HCT116 (cell line): ENCODE data around the gene EPHB4. TPM values are rescaled to one million over a fixed set of nuclear protein-coding genes. Genes with fewer than 3 reads are reported as not detected.

ENCODE experiments used
- ATAC-seq: fragments of 200-7000 bp; cut with Tn5 transposase; 2 replicates; pipeline ENCODE4 v1.9.1; 2020; ENCODE audit warnings: mild to moderate bottlenecking, moderate library complexity
- BruUV-seq: library from RNA; stranded (reverse); fragments of 400-500 nt; replicated peaks from 2 replicates; lab custom pipeline; 2021; lab: Mats Ljungman, UMichigan
- CTCF ChIA-PET: fragments of 300-600 bp; sonication (Branson Sonifier 250); formaldehyde crosslinking; loops from one replicate; lab custom pipeline; 2021; ENCODE audit warnings: antibody characterized with exemption; lab: Charles Lee
- POLR2A ChIA-PET: fragments of 300-600, 350-600 bp; sonication (Branson Sonifier 250); formaldehyde crosslinking; loops from one replicate; lab custom pipeline; 2021; ENCODE audit warnings: antibody characterized with exemption; lab: Charles Lee
- RAD21 ChIA-PET, 2 experiments: fragments of 300-600 bp; sonication (Branson Sonifier 250); formaldehyde crosslinking; loops; one replicate each; lab custom pipeline; 2023; ENCODE audit warnings: low total read pairs in 2 of 2; ENCODE audit not compliant: uncharacterized antibody in 2 of 2, unreplicated experiment in 2 of 2, low non-redundant PET in 1 of 2; lab: Charles Lee
- DNase-seq: peaks from one replicate; pipeline ENCODE4 v3.0.0-alpha.2; 2010; ENCODE audit warnings: low read depth, low spot score
- H2AFZ ChIP-seq: fragments of 200-600 bp; shearing (Covaris generic), sonication (generic); 2 replicates; pipeline ENCODE4 v1.6.1; 2017; ENCODE audit warnings: low read depth, mixed run types, mixed read lengths, antibody characterized with exemption, low read length; ENCODE audit not compliant: poor library complexity, severe bottlenecking
- H3K27ac ChIP-seq: 2 replicates; pipeline ENCODE4 v1.5.1; 2012; ENCODE audit warnings: low read depth, low read length
- H3K27me3 ChIP-seq: fragments of 200-600 bp; sonication (generic); 2 replicates; pipeline ENCODE4 v1.6.1; 2016; ENCODE audit warnings: mixed run types, low read length, mixed read lengths; ENCODE audit not compliant: insufficient read depth
- H3K36me3 ChIP-seq, 2 experiments: fragments of 200-500 bp in 1 of 2; fragments of 200-600 bp in 1 of 2; sonication (Bioruptor generic) in 1 of 2; sonication (generic) in 1 of 2; 2 replicates each; pipeline versions ENCODE4 v1.5.1 to v1.6.1; 2014 to 2016; ENCODE audit warnings: low read length in 2 of 2, inconsistent platforms in 1 of 2, mixed read lengths in 1 of 2, mixed run types in 1 of 2; ENCODE audit not compliant: insufficient read depth in 2 of 2, control insufficient read depth in 1 of 2
- H3K4me1 ChIP-seq, 2 experiments: fragments of 200-600 bp in 1 of 2; sonication (generic) in 1 of 2; 2 replicates each; pipeline versions ENCODE4 v1.5.1 to v1.6.1; 2012 to 2017; ENCODE audit warnings: low read length in 2 of 2, inconsistent platforms in 1 of 2, mild to moderate bottlenecking in 1 of 2, mixed read lengths in 1 of 2, mixed run types in 1 of 2, moderate library complexity in 1 of 2; ENCODE audit not compliant: insufficient read depth in 2 of 2, control insufficient read depth in 1 of 2
- H3K4me2 ChIP-seq: fragments of 200-600 bp; sonication (generic); 2 replicates; pipeline ENCODE4 v1.6.1; 2017; ENCODE audit warnings: mixed run types, low read length, mixed read lengths
- H3K4me3 ChIP-seq, 2 experiments: fragments of 200-600 bp in 1 of 2; sonication (generic) in 1 of 2; replicated peaks in 1 of 2; 2 replicates each; pipeline ENCODE4 v1.5.1; 2011 to 2016; ENCODE audit warnings: low read length in 2 of 2, control low read depth in 1 of 2, low read depth in 1 of 2, mild to moderate bottlenecking in 1 of 2, mixed read lengths in 1 of 2, mixed run types in 1 of 2
- H3K79me2 ChIP-seq: fragments of 200-600 bp; sonication (generic); 2 replicates; pipeline ENCODE4 v1.6.1; 2017; ENCODE audit warnings: mild to moderate bottlenecking, mixed run types, low read length, moderate library complexity, mixed read lengths; ENCODE audit not compliant: insufficient read depth
- H3K9ac ChIP-seq: fragments of 200-600 bp; sonication (generic); 2 replicates; pipeline ENCODE4 v1.6.1; 2016; ENCODE audit warnings: low read length, mixed read lengths
- H3K9me2 ChIP-seq: fragments of 200-600 bp; sonication (generic), shearing (Covaris generic); 2 replicates; pipeline ENCODE4 v1.6.1; 2017; ENCODE audit warnings: mixed run types, mild to moderate bottlenecking, moderate library complexity; ENCODE audit not compliant: insufficient read depth
- H3K9me3 ChIP-seq, 2 experiments: fragments of 200-500 bp in 1 of 2; fragments of 200-600 bp in 1 of 2; sonication (Bioruptor generic) in 1 of 2; sonication (generic) in 1 of 2; 2 replicates each; pipeline ENCODE4 v1.6.1; 2014 to 2017; ENCODE audit warnings: low read length in 2 of 2, mixed read lengths in 2 of 2, inconsistent platforms in 1 of 2, low read depth in 1 of 2, mild to moderate bottlenecking in 1 of 2, mixed run types in 1 of 2, moderate library complexity in 1 of 2; ENCODE audit not compliant: control insufficient read depth in 1 of 2, insufficient read depth in 1 of 2
- H4K20me1 ChIP-seq: fragments of 200-600 bp; sonication (generic), shearing (Covaris generic); 2 replicates; pipeline ENCODE4 v1.6.1; 2017; ENCODE audit warnings: mixed run types, mild to moderate bottlenecking, moderate library complexity; ENCODE audit not compliant: insufficient read depth
- CEBPB ChIP-seq: IDR thresholded peaks from 2 replicates; pipeline ENCODE4 v1.6.1; 2012; ENCODE audit warnings: low read depth
- CTCF ChIP-seq, 3 experiments: fragments of 200-600 bp in 1 of 3; sonication (generic) in 1 of 3; IDR thresholded peaks in 2 of 3; conservative IDR thresholded peaks in 1 of 3; 2 replicates each; pipeline ENCODE4 v1.5.1; 2012 to 2017; ENCODE audit warnings: low read depth in 2 of 3, low read length in 2 of 3, antibody characterized with exemption in 1 of 3, borderline replicate concordance in 1 of 3, control low read depth in 1 of 3, mild to moderate bottlenecking in 1 of 3, mixed read lengths in 1 of 3, mixed run types in 1 of 3, moderate library complexity in 1 of 3; ENCODE audit not compliant: insufficient read depth in 1 of 3
- EGR1 ChIP-seq: IDR thresholded peaks from 2 replicates; pipeline ENCODE4 v1.6.1; 2012; ENCODE audit warnings: low read depth
- JUND ChIP-seq: IDR thresholded peaks from 2 replicates; pipeline ENCODE4 v1.6.1; 2012
- RAD21 ChIP-seq: IDR thresholded peaks from 2 replicates; pipeline ENCODE4 v1.6.1; 2012; ENCODE audit warnings: low read depth, mild to moderate bottlenecking
- REST ChIP-seq: IDR thresholded peaks from 2 replicates; pipeline ENCODE4 v1.6.1; 2012; ENCODE audit warnings: low read depth
- TCF7L2 ChIP-seq: IDR thresholded peaks from 2 replicates; pipeline ENCODE4 v1.7.0; 2011; ENCODE audit warnings: borderline replicate concordance, inconsistent platforms; ENCODE audit not compliant: insufficient read depth, insufficient read length; ENCODE audit errors: extremely low read depth
- YY1 ChIP-seq: IDR thresholded peaks from 2 replicates; pipeline ENCODE4 v1.6.1; 2011; ENCODE audit warnings: low read length, low read depth, moderate library complexity, mild to moderate bottlenecking; ENCODE audit not compliant: insufficient replicate concordance; ENCODE audit errors: extremely low read depth
- ZNF274 ChIP-seq: fragments of 200-500 bp; sonication (Bioruptor generic); IDR thresholded peaks from 2 replicates; pipeline ENCODE4 v1.6.1; 2014; ENCODE audit warnings: mild to moderate bottlenecking, low read depth, low read length, inconsistent platforms
- intact Hi-C: fragments of 100-400 bp; cut with micrococcal nuclease; formaldehyde crosslinking; loops from 2 replicates; pipeline ENCODE4 v1.10.0; 2022
- total RNA-seq: library from RNA; stranded (reverse); gene quantifications from one replicate; pipeline ENCODE4 v1.2.1, GENCODE V29; 2021; ENCODE audit not compliant: unreplicated experiment
- TF ChIP-seq, protein P1 (sequence below): IDR thresholded peaks from 2 replicates; pipeline ENCODE4 v1.6.1; 2012

EPHB4 gene
- total RNA-seq, 1 experiment from 2014 or later, result 61.1 TPM

- POLR2A ChIA-PET, result no interaction called here
- H3K27ac ChIP-seq, result no peak overlapping the region
- H3K4me2 ChIP-seq, result no peak overlapping the region
- BruUV-seq, result no TSS peak
- H3K9me2 ChIP-seq, result no peaks in the 10 kb centered on the region
- H3K79me2 ChIP-seq, result peaks cover 15% of the 10 kb centered on the region
- H3K4me1 ChIP-seq, result peaks cover 21 to 33% of the 10 kb centered on the region in 2 experiments
- TF ChIP-seq ZNF274, result no peak
- no peak for TF ChIP-seq REST
- no peak for TF ChIP-seq EGR1
- TF ChIP-seq, protein P1, sequence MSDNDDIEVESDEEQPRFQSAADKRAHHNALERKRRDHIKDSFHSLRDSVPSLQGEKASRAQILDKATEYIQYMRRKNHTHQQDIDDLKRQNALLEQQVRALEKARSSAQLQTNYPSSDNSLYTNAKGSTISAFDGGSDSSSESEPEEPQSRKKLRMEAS, result no peak
- no peak for TF ChIP-seq CEBPB
- TF ChIP-seq JUND, result no peak
- no peak for TF ChIP-seq TCF7L2
- no peak for TF ChIP-seq CTCF (IDR thresholded peaks at IDR 0.05 in 2 of 3, conservative IDR thresholded peaks at IDR 0.05 in 1 of 3; ENCODE audit: borderline replicate concordance in 1 of 3, insufficient read depth in 1 of 3, low read depth in 2 of 3, low read length in 2 of 3)
- TF ChIP-seq YY1, result no peak
- no peak for TF ChIP-seq RAD21
- H3K9ac ChIP-seq, result no peak overlapping the region
- RAD21 ChIA-PET, result no interaction called here
- ATAC-seq (no peak), DNase-seq (no peak)
- no peaks in the 10 kb centered on the region for H3K9me3 ChIP-seq
- no peak overlapping the region for H3K4me3 ChIP-seq
- no peaks in the 10 kb centered on the region for H4K20me1 ChIP-seq
- H3K27me3 ChIP-seq, result no peaks in the 10 kb centered on the region
- CTCF ChIA-PET, result no interaction called here
- intact Hi-C loops, result no loop called here
- H3K36me3 ChIP-seq, result peaks cover 2 to 13% of the 10 kb centered on the region in 2 experiments; a peak in 3 of 4 replicates
- H2AFZ ChIP-seq, result no peak overlapping the region
Observed at GRCh38 chr7:100863406-100863950, 36.2 kb upstream of the EPHB4 start.
